Natural killer cell (primary cell): ENCODE results near the gene IKZF4. TPM values are rescaled to one million over a fixed set of nuclear protein-coding genes. Genes with fewer than 3 reads are reported as not detected.
A peak's percentile ranks its signal among the peaks of the same experiment; 100 is the strongest.

Experiments used
- ATAC-seq, 3 donors: fragments of 150-1000 bp in 2 of 3; fragments of 200-7000 bp in 1 of 3; cut with Tn5 transposase; 1 replicate in 1 of 3; 2 replicates in 2 of 3; pipeline ENCODE4 v1.10.0; 2021; ENCODE audit warnings: mild to moderate bottlenecking in 2 of 3, moderate library complexity in 2 of 3
- DNase-seq, 2 donors: peaks; one replicate each; pipeline versions ENCODE4 v3.0.0 to v3.0.0-alpha.2; 2013 to 2021; ENCODE audit warnings: mixed read lengths in 1 of 2
- H3K27ac ChIP-seq: one replicate; pipeline ENCODE4 v1.5.1; 2013; ENCODE audit warnings: mild to moderate bottlenecking, low read length
- H3K27me3 ChIP-seq: one replicate; pipeline ENCODE4 v1.6.1; 2013; ENCODE audit warnings: low read length; ENCODE audit not compliant: control insufficient read depth, insufficient read depth
- H3K36me3 ChIP-seq: one replicate; pipeline ENCODE4 v1.6.1; 2013; ENCODE audit warnings: low read length; ENCODE audit not compliant: control insufficient read depth, insufficient read depth
- H3K4me1 ChIP-seq: one replicate; pipeline ENCODE4 v1.6.1; 2013; ENCODE audit warnings: low read length; ENCODE audit not compliant: control insufficient read depth, insufficient read depth
- H3K4me3 ChIP-seq: one replicate; pipeline ENCODE4 v1.5.1; 2013; ENCODE audit warnings: low read length
- H3K9me3 ChIP-seq: one replicate; pipeline ENCODE4 v1.6.1; 2013; ENCODE audit warnings: low read length; ENCODE audit not compliant: control insufficient read depth, insufficient read depth
- H3K27ac Mint-ChIP-seq, 2 donors: one replicate each; pipeline ENCODE4 v1.8.0; 2022; ENCODE audit warnings: mild to moderate bottlenecking in 2 of 2, mixed read lengths in 2 of 2, moderate library complexity in 1 of 2
- H3K27me3 Mint-ChIP-seq, 2 donors: one replicate each; pipeline ENCODE4 v1.8.0; 2022; ENCODE audit warnings: low read depth in 2 of 2, mixed read lengths in 2 of 2
- H3K36me3 Mint-ChIP-seq: one replicate; pipeline ENCODE4 v1.8.0; 2022; ENCODE audit warnings: mixed read lengths
- H3K4me1 Mint-ChIP-seq, 2 donors: one replicate each; pipeline ENCODE4 v1.8.0; 2022; ENCODE audit warnings: mixed read lengths in 2 of 2
- H3K4me3 Mint-ChIP-seq: one replicate; pipeline ENCODE4 v1.8.0; 2022; ENCODE audit warnings: mild to moderate bottlenecking, moderate library complexity, mixed read lengths
- H3K9me3 Mint-ChIP-seq, 2 donors: one replicate each; pipeline ENCODE4 v1.8.0; 2022; ENCODE audit warnings: mixed read lengths in 2 of 2
- CTCF ChIP-seq: fragments of 200-600 bp; IDR thresholded peaks from one replicate; pipeline ENCODE4 v1.8.0; 2022; ENCODE audit warnings: antibody characterized with exemption
- WGBS: methylation state at CpG from one replicate; pipeline ENCODE4 v1.1.7; 2013; ENCODE audit warnings: missing lambda C conversion rate; ENCODE audit not compliant: insufficient coverage; 5-methylcytosine and 5-hydroxymethylcytosine counted together
- intact Hi-C: fragments of 100-400 bp; cut with micrococcal nuclease; formaldehyde crosslinking; loops from one replicate; pipeline ENCODE4 v1.14.2; 2022
- total RNA-seq, 4 donors: library from RNA; stranded (reverse); fragments of 120-200 nt in 1 of 4; gene quantifications; one replicate each; pipeline versions ENCODE4 v1.2.3 to v1.2.4, GENCODE V29; 2013 to 2022

Gene IKZF4
- total RNA-seq, 3 donors from 2014 or later (not counting 1 experiment from before 2014, with no cell fraction given): 4.4 to 5.5 (median 5.5) TPM

GRCh38 chr12:55972911-55973598 lies 47.8 kb upstream of the IKZF4 start:
- WGBS: under 1% methylated on average over 18 of the region's 18 CpGs
- no peaks in the 10 kb centered on the region for H3K36me3 ChIP-seq
- ATAC-seq (no peak), DNase-seq (peak in 1 of 2 donors; percentile 61)
- H3K9me3 ChIP-seq: no peaks in the 10 kb centered on the region
- no peaks in the 10 kb centered on the region for H3K27me3 Mint-ChIP-seq
- intact Hi-C loops: loop anchor here (1.0 to 5.0 kb wide), 6 partner anchors 46 to 249 kb away; partner anchors contain the start of genes NABP2, ORMDL2, PA2G4 and PYM1
- H3K4me3 Mint-ChIP-seq: no peak overlapping the region
- H3K4me3 ChIP-seq: peak overlapping the region; percentile 73
- no peak for TF ChIP-seq CTCF
- H3K4me1 ChIP-seq: peaks cover 14% of the 10 kb centered on the region
- H3K27ac ChIP-seq: peak overlapping the region; percentile 84
- H3K27ac Mint-ChIP-seq: no peak overlapping the region
- no peaks in the 10 kb centered on the region for H3K27me3 ChIP-seq
- peaks cover 22% of the 10 kb centered on the region in 2 donors for H3K4me1 Mint-ChIP-seq
- no peaks in the 10 kb centered on the region for H3K36me3 Mint-ChIP-seq
- no peaks in the 10 kb centered on the region for H3K9me3 Mint-ChIP-seq

GRCh38 chr12:55973599-55974307 lies 47.1 kb upstream of the IKZF4 start, which contains the start of gene RAB5B:
TSS of gene RAB5B (plus strand) at chr12:55974078. CDS start at chr12:55986961, 12,883 bp downstream.
- intact Hi-C loops: loop anchor here (1.0 to 5.0 kb wide), 6 partner anchors 47 to 249 kb away; partner anchors contain the start of genes NABP2, ORMDL2, PA2G4 and PYM1

DNA sequence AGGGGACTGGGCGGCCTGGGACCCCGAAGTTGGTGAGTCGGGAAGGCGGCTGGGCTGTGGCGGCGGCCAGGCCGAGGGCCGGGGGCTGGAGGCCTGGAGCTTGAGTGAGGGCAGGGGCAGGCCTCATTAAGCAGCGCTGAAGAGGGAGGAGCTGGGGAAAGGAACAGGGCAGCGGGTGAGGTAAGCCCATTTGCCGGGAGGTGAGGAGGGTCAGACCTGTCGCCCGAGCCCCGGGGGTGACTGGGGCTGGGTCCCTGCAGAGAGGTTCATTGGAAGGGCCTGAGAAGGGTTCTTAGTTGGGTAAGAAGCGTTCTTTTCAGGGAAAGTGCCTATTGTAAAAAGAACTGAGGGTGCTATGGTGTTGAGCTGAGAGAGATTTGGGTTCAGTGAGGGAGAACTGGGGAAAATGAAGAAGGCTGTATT lies 46.5 kb upstream of the IKZF4 start:
- Mint-ChIP-seq H3K9me3 (no peaks in the 10 kb centered on the region), H3K36me3 (no peaks in the 10 kb centered on the region), H3K27me3 (no peaks in the 10 kb centered on the region), H3K4me3 (no peak overlapping the region), H3K4me1 (peaks cover 21 to 29% of the 10 kb centered on the region in 2 donors), H3K27ac (no peak overlapping the region)
- H3K4me1 ChIP-seq: peaks cover 14% of the 10 kb centered on the region
- H3K4me3 ChIP-seq: peak overlapping the region; percentile 83
- no peaks in the 10 kb centered on the region for H3K27me3 ChIP-seq
- peaks cover 5% of the 10 kb centered on the region for H3K36me3 ChIP-seq
- peak; percentile 6 to 25 (median 6) for ATAC-seq
- TF ChIP-seq CTCF: no peak
- intact Hi-C loops: loop anchor here (5.0 kb wide), 1 partner anchor 248 kb away; the partner anchor contains the start of genes NABP2 and RNF41
- H3K9me3 ChIP-seq: no peaks in the 10 kb centered on the region
- H3K27ac ChIP-seq: peak overlapping the region; percentile 84
- DNase-seq: peak in 1 of 2 donors; percentile 55
- WGBS: under 1% methylated on average over 15 of the region's 15 CpGs

More at GRCh38 chr12:55973599-55974307, 47.1 kb upstream of the IKZF4 start, which contains the start of gene RAB5B:
- H3K27me3 Mint-ChIP-seq: no peaks in the 10 kb centered on the region
- H3K36me3 Mint-ChIP-seq: no peaks in the 10 kb centered on the region
- Histone ChIP-seq H3K9me3 (no peaks in the 10 kb centered on the region), H3K4me1 (peaks cover 14% of the 10 kb centered on the region), H3K27me3 (no peaks in the 10 kb centered on the region), H3K27ac (peak within 1 kb of the TSS; percentile 84), H3K4me3 (peak within 1 kb of the TSS; percentile 83), H3K36me3 (peaks cover 2% of the 10 kb centered on the region)
- H3K4me1 Mint-ChIP-seq: peaks cover 18 to 24% of the 10 kb centered on the region in 2 donors
- H3K9me3 Mint-ChIP-seq: no peaks in the 10 kb centered on the region
- ATAC-seq (peak; percentile 85 to 95 (median 85)), DNase-seq (peak; percentile 93 to 99)
- TF ChIP-seq CTCF: no peak
- WGBS: 0% methylated on average over 39 of the region's 39 CpGs
- H3K4me3 Mint-ChIP-seq: no peak within 1 kb of the TSS
- no peak within 1 kb of the TSS for H3K27ac Mint-ChIP-seq
